GM18951 (cell line): ENCODE results near the gene PPP1R12B.
"Not testable (repeated sequence)": the region's sequence is repeated elsewhere in the genome, so short reads cannot be mapped to it uniquely, and the experiment has no call there.

Experiments
- POLR2A ChIP-seq: IDR thresholded peaks from 4 replicates; pipeline ENCODE4 v1.6.1; 2011; ENCODE audit warnings: mild to moderate bottlenecking; ENCODE audit not compliant: insufficient read length, insufficient read depth; ENCODE audit errors: extremely low read depth
- in situ Hi-C: fragments of 300-500 bp; cut with MboI; formaldehyde crosslinking; loops from one replicate; pipeline ENCODE4 v1.12.0; 2022; ENCODE audit warnings: low sequenced_read_pairs, mixed read lengths, inconsistent platforms; ENCODE audit not compliant: unreplicated experiment

The PPP1R12B gene

DNA sequence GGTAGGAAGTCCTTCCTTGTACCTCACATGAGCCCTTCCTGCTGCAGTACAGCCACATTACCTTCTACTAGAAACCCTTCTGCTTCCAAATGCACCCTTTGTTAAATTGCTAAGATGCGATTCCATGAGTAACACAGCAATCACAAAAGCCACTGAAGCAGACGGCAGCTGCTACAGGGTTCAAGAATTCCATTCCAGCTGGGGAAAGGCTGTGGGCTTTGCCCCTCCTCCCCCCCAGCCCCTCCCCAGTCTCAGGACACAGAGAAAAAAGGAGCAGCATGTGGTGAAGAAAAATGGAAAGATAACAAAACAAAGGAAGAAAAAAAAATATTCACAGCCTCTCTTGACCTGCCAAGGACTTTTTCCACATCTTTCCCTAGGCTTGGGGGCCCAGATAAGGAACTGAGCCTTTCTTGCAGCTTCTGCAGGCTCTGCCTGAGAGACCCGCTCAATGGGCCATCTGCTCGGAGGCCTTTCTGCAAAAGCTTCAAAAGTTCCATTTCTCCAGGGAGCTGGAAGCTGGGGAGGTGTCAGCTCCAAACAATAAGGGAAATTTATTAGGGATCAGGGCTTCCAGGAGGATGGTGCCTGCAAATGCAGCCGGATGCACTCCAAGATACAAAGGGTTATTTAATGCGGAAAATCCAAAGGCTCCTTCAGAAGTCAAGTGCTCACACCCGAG lies 289.7 kb downstream of the PPP1R12B start:
- in situ Hi-C loops = no loop called here
- TF ChIP-seq POLR2A = no peak

DNA sequence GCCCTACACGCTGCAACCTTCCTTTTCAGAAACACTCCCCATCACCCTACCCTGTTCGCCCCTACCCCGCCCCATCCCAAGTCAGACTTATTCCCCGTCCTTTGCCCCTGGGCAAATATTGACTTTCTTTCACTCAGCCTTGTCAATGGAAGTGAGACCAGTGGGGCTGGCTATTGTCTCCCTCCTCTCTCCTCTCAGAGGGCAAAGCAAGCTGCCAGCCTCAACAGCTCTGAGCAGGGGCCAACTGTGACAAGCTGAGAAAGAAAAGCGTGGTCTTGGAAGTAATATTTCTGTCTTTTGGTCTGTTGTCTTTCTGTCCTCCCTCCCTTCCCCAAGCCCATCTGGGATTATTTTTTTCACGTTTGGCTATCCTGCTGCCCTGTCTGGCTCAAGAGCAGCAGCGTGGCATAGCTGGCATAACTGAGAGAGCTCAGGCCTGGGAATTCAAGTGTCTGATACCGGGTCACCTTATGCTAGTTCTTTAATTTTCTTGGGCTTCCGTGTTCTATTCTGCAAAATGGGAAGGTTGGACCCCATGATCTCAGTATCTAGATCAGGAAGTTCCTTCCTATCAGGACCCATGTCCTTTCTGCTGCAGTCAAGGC lies 290.3 kb downstream of the PPP1R12B start:
- in situ Hi-C loops = not testable (repeated sequence)

DNA sequence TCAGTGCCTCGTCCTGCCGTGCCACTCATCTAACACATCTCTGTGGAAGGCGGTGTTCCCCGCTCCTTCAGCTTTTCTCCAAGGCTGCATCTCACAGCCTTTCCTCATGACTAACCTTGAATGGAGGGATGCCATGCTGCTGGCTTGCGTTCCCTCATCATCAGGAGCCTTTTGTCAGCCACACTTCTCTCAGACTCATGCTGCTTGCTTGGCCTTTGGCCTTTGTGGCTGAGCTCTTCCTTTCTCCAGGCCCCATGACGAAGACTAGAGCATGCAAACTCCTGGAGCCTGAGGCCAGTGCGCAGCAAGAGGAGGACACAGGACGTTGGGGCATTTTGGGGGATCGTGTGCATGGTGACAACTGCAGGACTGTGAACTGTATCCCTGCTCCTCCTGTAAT lies 291.0 kb downstream of the PPP1R12B start:
- no peak for TF ChIP-seq POLR2A
- in situ Hi-C loops = no loop called here

DNA sequence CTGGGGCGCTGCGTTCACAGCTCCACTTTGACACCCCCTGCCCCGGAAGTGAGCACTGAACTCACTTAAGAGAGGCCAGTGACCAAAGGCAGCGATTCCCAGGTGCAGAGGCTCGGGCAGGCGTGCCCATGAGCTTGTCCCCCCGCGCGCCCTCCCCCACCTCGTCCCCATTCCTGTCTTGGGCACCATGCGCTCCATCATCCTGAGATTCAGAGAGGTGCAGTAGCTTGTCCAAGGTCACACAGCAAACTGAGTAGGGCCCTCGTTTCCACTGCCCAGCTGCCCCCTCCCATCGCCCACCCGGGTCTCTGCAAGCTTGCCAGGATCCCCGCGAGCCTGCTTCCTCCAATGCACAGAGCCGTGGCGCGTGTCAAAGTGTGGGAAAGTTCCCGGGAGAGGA lies 293.7 kb downstream of the PPP1R12B start:
- in situ Hi-C loops = no loop called here
- TF ChIP-seq POLR2A = no peak
